ENCODE measurements around the gene NR2F1.

Gene NR2F1

DNA sequence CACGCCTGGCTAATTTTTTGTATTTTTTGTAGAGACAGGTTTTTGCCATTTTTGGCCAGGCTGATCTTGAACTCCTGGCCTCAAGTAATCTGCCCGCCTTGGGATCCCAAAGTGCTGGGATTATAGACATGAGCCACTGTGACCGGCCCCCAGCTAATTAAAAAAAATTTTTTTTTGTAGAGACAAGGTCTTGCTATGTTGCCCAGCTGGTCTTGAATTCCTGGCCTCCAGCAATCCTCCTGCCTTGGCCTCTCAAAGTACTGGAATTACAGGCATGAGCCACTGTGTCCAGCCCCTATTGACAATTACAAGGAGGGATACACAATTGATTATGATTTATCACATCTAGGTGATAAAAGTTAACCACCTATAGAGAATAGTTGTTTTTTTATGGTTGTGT, 59.5 kb downstream of the NR2F1 start:
- no peak for DNase-seq
